IMR-90 (cell line): ENCODE data around the gene PSMC5. TPM values are rescaled to one million over a fixed set of nuclear protein-coding genes. Genes with fewer than 3 reads are reported as not detected.

Experiments
- ATAC-seq: fragments of 200-7000 bp; cut with Tn5 transposase; 2 replicates; pipeline ENCODE4 v1.9.1; 2020; ENCODE audit warnings: low read depth, mild to moderate bottlenecking, moderate library complexity
- BruUV-seq: library from RNA; stranded (reverse); fragments of 400-500 nt; replicated peaks from 2 replicates; lab custom pipeline; 2021; lab: Mats Ljungman, UMichigan
- CTCF ChIA-PET: fragments of 300-600 bp; formaldehyde crosslinking; extraction: SDS; loops from one replicate; lab custom pipeline; 2021; ENCODE audit warnings: antibody characterized with exemption; lab: Yijun Ruan, JAX
- POLR2A ChIA-PET: fragments of 300-600 bp; sonication (Branson Sonifier 250); formaldehyde crosslinking; loops from one replicate; lab custom pipeline; 2022; ENCODE audit warnings: antibody characterized with exemption; ENCODE audit not compliant: unreplicated experiment; lab: Charles Lee
- DNase-seq: peaks from one replicate; pipeline ENCODE4 v3.0.0; 2013
- H2AFZ ChIP-seq: replicated peaks from 2 replicates; pipeline ENCODE3; 2013; ENCODE audit warnings: low read length, mild to moderate bottlenecking; ENCODE audit not compliant: poor library complexity
- H2AK5ac ChIP-seq: 2 replicates; pipeline ENCODE4 v1.6.1; 2013; ENCODE audit warnings: low read depth, low read length, inconsistent platforms
- H2AK9ac ChIP-seq: replicated peaks from 2 replicates; pipeline ENCODE3; 2013; ENCODE audit warnings: mild to moderate bottlenecking, low read depth, low read length, moderate library complexity; ENCODE audit not compliant: poor library complexity
- H2BK120ac ChIP-seq: 2 replicates; pipeline ENCODE4 v1.6.1; 2013; ENCODE audit warnings: low read depth, low read length, inconsistent platforms
- H2BK15ac ChIP-seq: 3 replicates; pipeline ENCODE4 v1.6.1; 2013; ENCODE audit warnings: low read depth, low read length, inconsistent platforms
- H2BK20ac ChIP-seq: 2 replicates; pipeline ENCODE4 v1.6.1; 2013; ENCODE audit warnings: low read depth, mild to moderate bottlenecking, inconsistent platforms, low read length, moderate library complexity
- H2BK5ac ChIP-seq: 2 replicates; pipeline ENCODE4 v1.6.1; 2013; ENCODE audit warnings: mild to moderate bottlenecking, low read depth, low read length, inconsistent platforms; ENCODE audit not compliant: poor library complexity, severe bottlenecking
- H3K14ac ChIP-seq: replicated peaks from 2 replicates; pipeline ENCODE4 v1.6.1; 2013; ENCODE audit warnings: low read depth, low read length, inconsistent platforms
- H3K18ac ChIP-seq: 2 replicates; pipeline ENCODE4 v1.6.1; 2013; ENCODE audit warnings: low read depth, low read length, control low read depth
- H3K23ac ChIP-seq: 2 replicates; pipeline ENCODE4 v1.6.1; 2013; ENCODE audit warnings: low read depth, low read length, inconsistent platforms
- H3K27ac ChIP-seq: 2 replicates; pipeline ENCODE4 v1.5.1; 2013; ENCODE audit warnings: mild to moderate bottlenecking, control low read depth, low read length; ENCODE audit not compliant: insufficient read depth
- H3K27me3 ChIP-seq: 2 replicates; pipeline ENCODE4 v1.6.1; 2013; ENCODE audit warnings: low read length; ENCODE audit not compliant: control insufficient read depth, insufficient read depth
- H3K36me3 ChIP-seq: 2 replicates; pipeline ENCODE4 v1.6.1; 2013; ENCODE audit warnings: low read length, mixed read lengths; ENCODE audit not compliant: control insufficient read depth, insufficient read depth
- H3K4ac ChIP-seq: 2 replicates; pipeline ENCODE4 v1.6.1; 2013; ENCODE audit warnings: low read depth, low read length, inconsistent platforms
- H3K4me1 ChIP-seq: 2 replicates; pipeline ENCODE4 v1.6.1; 2013; ENCODE audit warnings: low read length, mixed read lengths; ENCODE audit not compliant: control insufficient read depth, insufficient read depth
- H3K4me2 ChIP-seq: 2 replicates; pipeline ENCODE4 v1.6.1; 2013; ENCODE audit warnings: low read depth, mild to moderate bottlenecking, control low read depth, low read length, moderate library complexity
- H3K4me3 ChIP-seq: 2 replicates; pipeline ENCODE4 v1.5.1; 2013; ENCODE audit warnings: low read depth, mild to moderate bottlenecking, control low read depth, low read length, moderate library complexity; ENCODE audit not compliant: insufficient read depth
- H3K56ac ChIP-seq: 2 replicates; pipeline ENCODE4 v1.6.1; 2013; ENCODE audit warnings: low read length, inconsistent platforms; ENCODE audit not compliant: insufficient read depth; ENCODE audit errors: extremely low read depth
- H3K79me1 ChIP-seq, 2 experiments: 2 replicates each; pipeline ENCODE4 v1.6.1; 2013; ENCODE audit warnings: low read length in 2 of 2, inconsistent platforms in 1 of 2, low read depth in 1 of 2
- H3K9ac ChIP-seq: 2 replicates; pipeline ENCODE4 v1.6.1; 2013; ENCODE audit warnings: low read depth, low read length, control low read depth
- H3K9me1 ChIP-seq: 2 replicates; pipeline ENCODE4 v1.6.1; 2013; ENCODE audit warnings: low read length, inconsistent platforms; ENCODE audit not compliant: insufficient read depth
- H3K9me3 ChIP-seq: 2 replicates; pipeline ENCODE4 v1.6.1; 2013; ENCODE audit warnings: low read length; ENCODE audit not compliant: control insufficient read depth, insufficient read depth
- H4K20me1 ChIP-seq: 2 replicates; pipeline ENCODE4 v1.6.1; 2013; ENCODE audit warnings: low read length, inconsistent platforms; ENCODE audit not compliant: insufficient read depth
- H4K5ac ChIP-seq: 2 replicates; pipeline ENCODE4 v1.6.1; 2013; ENCODE audit warnings: mild to moderate bottlenecking, low read depth, low read length, control low read depth
- H4K8ac ChIP-seq, 2 experiments: 2 replicates each; pipeline ENCODE4 v1.6.1; 2013; ENCODE audit warnings: low read depth in 2 of 2, low read length in 2 of 2, control low read depth in 1 of 2, inconsistent platforms in 1 of 2
- H4K91ac ChIP-seq: 2 replicates; pipeline ENCODE4 v1.6.1; 2013; ENCODE audit warnings: low read depth, low read length, inconsistent platforms; ENCODE audit not compliant: insufficient read depth
- BHLHE40 ChIP-seq: fragments of 150-350 bp; IDR thresholded peaks from 2 replicates; pipeline ENCODE4 v1.6.1; 2016; ENCODE audit warnings: mild to moderate bottlenecking, low read depth, low read length
- CEBPB ChIP-seq: IDR thresholded peaks from 2 replicates; pipeline ENCODE4 v1.6.1; 2012; ENCODE audit warnings: low read depth, low read length, improper control_type of control experiment
- CTCF ChIP-seq: conservative IDR thresholded peaks from 2 replicates; pipeline ENCODE4 v1.5.1; 2012; ENCODE audit warnings: mild to moderate bottlenecking, low read depth, low read length, improper control_type of control experiment
- ELK1 ChIP-seq: fragments of 150-350 bp; IDR thresholded peaks from 2 replicates; pipeline ENCODE4 v1.6.1; 2016; ENCODE audit warnings: low read depth, mild to moderate bottlenecking, low read length, moderate library complexity, borderline replicate concordance
- FOS ChIP-seq: fragments of 150-350 bp; IDR thresholded peaks from 2 replicates; pipeline ENCODE4 v1.6.1; 2016; ENCODE audit warnings: low read depth, low read length
- MAFK ChIP-seq: IDR thresholded peaks from 2 replicates; pipeline ENCODE4 v1.6.1; 2012; ENCODE audit warnings: low read depth, low read length, improper control_type of control experiment
- MAZ ChIP-seq: IDR thresholded peaks from 2 replicates; pipeline ENCODE4 v1.6.1; 2012; ENCODE audit warnings: low read depth, mild to moderate bottlenecking, low read length, improper control_type of control experiment, moderate library complexity, borderline replicate concordance
- MXI1 ChIP-seq: IDR thresholded peaks from 2 replicates; pipeline ENCODE4 v1.6.1; 2012; ENCODE audit warnings: low read depth, mild to moderate bottlenecking, low read length, moderate library complexity, borderline replicate concordance
- NFE2L2 ChIP-seq: fragments of 150-350 bp; IDR thresholded peaks from 2 replicates; pipeline ENCODE4 v1.6.1; 2016; ENCODE audit warnings: low read depth, mild to moderate bottlenecking, low read length
- POLR2A ChIP-seq: IDR thresholded peaks from 2 replicates; pipeline ENCODE4 v1.6.1; 2012; ENCODE audit warnings: mild to moderate bottlenecking, low read depth, low read length
- RAD21 ChIP-seq: IDR thresholded peaks from 2 replicates; pipeline ENCODE4 v1.6.1; 2012; ENCODE audit warnings: low read length, improper control_type of control experiment
- RCOR1 ChIP-seq: IDR thresholded peaks from 2 replicates; pipeline ENCODE4 v1.6.1; 2012; ENCODE audit warnings: mild to moderate bottlenecking, low read length, improper control_type of control experiment; ENCODE audit not compliant: insufficient replicate concordance
- RFX5 ChIP-seq: IDR thresholded peaks from 2 replicates; pipeline ENCODE4 v1.8.0; 2012; ENCODE audit warnings: low read depth, mild to moderate bottlenecking, low read length, moderate library complexity
- SMC3 ChIP-seq: fragments of 150-350 bp; IDR thresholded peaks from 2 replicates; pipeline ENCODE4 v1.6.1; 2016; ENCODE audit warnings: low read depth, mild to moderate bottlenecking, antibody characterized with exemption, low read length, moderate library complexity
- USF2 ChIP-seq: fragments of 150-350 bp; IDR thresholded peaks from 2 replicates; pipeline ENCODE4 v1.6.1; 2017; ENCODE audit warnings: mild to moderate bottlenecking, antibody characterized with exemption, low read length, low read depth
- WGBS, 2 experiments: methylation state at CpG; one replicate each; pipeline versions ENCODE4 v1.1.5 to v1.1.7; 2013; ENCODE audit warnings: missing lambda C conversion rate in 2 of 2; ENCODE audit not compliant: insufficient read length in 1 of 2; ENCODE audit errors: extremely low coverage in 2 of 2; 5-methylcytosine and 5-hydroxymethylcytosine counted together
- dilution Hi-C: fragments of 300-500 bp; cut with HindIII; formaldehyde crosslinking; loops from one replicate; pipeline ENCODE4 v1.14.3; 2018; ENCODE audit warnings: low sequenced_read_pairs; ENCODE audit not compliant: unreplicated experiment
- in situ Hi-C: fragments of 300-500 bp; cut with MboI; formaldehyde crosslinking; loops from 3 replicates; pipeline ENCODE4 v1.14.3; 2019; ENCODE audit warnings: low sequenced_read_pairs, inconsistent platforms, mixed read lengths
- intact Hi-C: fragments of 100-400 bp; cut with micrococcal nuclease; formaldehyde crosslinking; loops from 2 replicates; pipeline ENCODE4 v1.10.0; 2022
- polyA plus RNA-seq, 3 experiments: library from polyadenylated mRNA; depleted of rRNA; stranded (reverse); fragments of >200 nt; gene quantifications; 2 replicates each; pipeline ENCODE4 v1.2.3, GENCODE V29; 2012; ENCODE audit warnings: low replicate concordance in 1 of 3
- total RNA-seq: library from RNA; depleted of rRNA; stranded (reverse); fragments of >200 nt; gene quantifications from 2 replicates; pipeline ENCODE4 v1.2.3, GENCODE V29; 2012

The PSMC5 gene
- total and polyA plus RNA-seq, 2 of the 4 experiments (the other 2 are of a cell fraction): 105 to 165 TPM

- H3K4me3 ChIP-seq: no peak overlapping the region
- no peak overlapping the region for H4K5ac ChIP-seq
- H3K9me3 ChIP-seq: no peaks in the 10 kb centered on the region
- no peak overlapping the region for H2BK20ac ChIP-seq
- H2BK120ac ChIP-seq: no peak overlapping the region
- H3K27me3 ChIP-seq: no peaks in the 10 kb centered on the region
- dilution Hi-C loops (no loop called here), intact Hi-C loops (no loop called here), in situ Hi-C loops (no loop called here)
- H3K4ac ChIP-seq: no peak overlapping the region
- H2AK5ac ChIP-seq: no peak overlapping the region
- H3K79me1 ChIP-seq: peaks cover 27 to 72% of the 10 kb centered on the region in 2 experiments
- no peak overlapping the region for H3K18ac ChIP-seq
- no peak overlapping the region for H3K9ac ChIP-seq
- 100% methylated on average over 5 of the region's 8 CpGs; no CpG with 5 or more reads in 1 of the 2 experiments for WGBS, 2 experiments
- no peaks in the 10 kb centered on the region for H3K9me1 ChIP-seq
- H3K27ac ChIP-seq: no peak overlapping the region
- peaks cover 66% of the 10 kb centered on the region for H3K36me3 ChIP-seq
- ChIA-PET POLR2A (no interaction called here), CTCF (no interaction called here)
- H4K20me1 ChIP-seq: peaks cover 44% of the 10 kb centered on the region
- no TSS peak for BruUV-seq
- H3K56ac ChIP-seq: no peak overlapping the region
- no peak overlapping the region for H2BK5ac ChIP-seq
- TF ChIP-seq MXI1: no peak
- no peak for TF ChIP-seq CEBPB
- TF ChIP-seq RAD21: no peak
- no peak for TF ChIP-seq USF2
- TF ChIP-seq MAFK: no peak
- no peak for TF ChIP-seq ELK1
- TF ChIP-seq RFX5: no peak
- no peak for TF ChIP-seq POLR2A
- TF ChIP-seq FOS: no peak
- TF ChIP-seq RCOR1: no peak
- TF ChIP-seq SMC3: no peak
- no peak for TF ChIP-seq NFE2L2
- no peak for TF ChIP-seq MAZ
- no peak for TF ChIP-seq CTCF
- no peak for TF ChIP-seq BHLHE40
- H3K23ac ChIP-seq: no peak overlapping the region
- no peak overlapping the region for H4K8ac ChIP-seq
- ATAC-seq: no peak
- H3K4me1 ChIP-seq: peaks cover 1% of the 10 kb centered on the region; the same call in 1 of the 2 replicates
- H4K91ac ChIP-seq: no peak overlapping the region
- H2AK9ac ChIP-seq: no peak overlapping the region
- DNase-seq: no peak
- no peak overlapping the region for H2AFZ ChIP-seq
- no peak overlapping the region for H2BK15ac ChIP-seq
- H3K14ac ChIP-seq: no peak overlapping the region
- H3K4me2 ChIP-seq: no peak overlapping the region
Measured at GRCh38 chr17:63831505-63831904, 4.3 kb downstream of the PSMC5 start.
